Endothelial cell (in vitro differentiated cells): Measurements from ENCODE around the gene NFIB. TPM values are rescaled to one million over a fixed set of nuclear protein-coding genes. Genes with fewer than 3 reads are reported as not detected.

Experiments used
- DNase-seq: peaks from one replicate; pipeline ENCODE4 v3.0.0; 2021; ENCODE audit warnings: low spot score
- H3K27ac Mint-ChIP-seq: one replicate; pipeline ENCODE4 v1.8.0; 2021; ENCODE audit warnings: mixed read lengths, inconsistent platforms; ENCODE audit not compliant: unreplicated experiment
- H3K27me3 Mint-ChIP-seq: one replicate; pipeline ENCODE4 v1.8.0; 2021; ENCODE audit warnings: mild to moderate bottlenecking, moderate library complexity, mixed read lengths, inconsistent platforms; ENCODE audit not compliant: unreplicated experiment
- H3K36me3 Mint-ChIP-seq: one replicate; pipeline ENCODE4 v1.8.0; 2021; ENCODE audit warnings: mild to moderate bottlenecking, low read depth, mixed read lengths, inconsistent platforms; ENCODE audit not compliant: unreplicated experiment
- H3K4me1 Mint-ChIP-seq: one replicate; pipeline ENCODE4 v1.8.0; 2021; ENCODE audit warnings: mild to moderate bottlenecking, mixed read lengths, inconsistent platforms; ENCODE audit not compliant: unreplicated experiment
- H3K4me3 Mint-ChIP-seq: one replicate; pipeline ENCODE4 v1.8.0; 2021; ENCODE audit warnings: mild to moderate bottlenecking, mixed read lengths, inconsistent platforms; ENCODE audit not compliant: unreplicated experiment
- H3K9me3 Mint-ChIP-seq: one replicate; pipeline ENCODE4 v1.8.0; 2021; ENCODE audit warnings: mixed read lengths, inconsistent platforms; ENCODE audit not compliant: unreplicated experiment
- total RNA-seq: library from RNA; stranded (reverse); fragmentation: NEBNext Ultra II Directional; extraction: Animal tissue kit (Norgen Biotek cat#: 25700); gene quantifications from one replicate; pipeline ENCODE4 v1.2.1, GENCODE V29; 2021; ENCODE audit not compliant: unreplicated experiment
- TF ChIP-seq, protein P1 (sequence below): fragments of 200-600 bp; sonication (generic); IDR thresholded peaks from one replicate; pipeline ENCODE4 v1.5.0; 2021; ENCODE audit warnings: antibody characterized with exemption; ENCODE audit not compliant: unreplicated experiment

Gene NFIB
- total RNA-seq, 1 donor from 2014 or later = 120 TPM

DNA sequence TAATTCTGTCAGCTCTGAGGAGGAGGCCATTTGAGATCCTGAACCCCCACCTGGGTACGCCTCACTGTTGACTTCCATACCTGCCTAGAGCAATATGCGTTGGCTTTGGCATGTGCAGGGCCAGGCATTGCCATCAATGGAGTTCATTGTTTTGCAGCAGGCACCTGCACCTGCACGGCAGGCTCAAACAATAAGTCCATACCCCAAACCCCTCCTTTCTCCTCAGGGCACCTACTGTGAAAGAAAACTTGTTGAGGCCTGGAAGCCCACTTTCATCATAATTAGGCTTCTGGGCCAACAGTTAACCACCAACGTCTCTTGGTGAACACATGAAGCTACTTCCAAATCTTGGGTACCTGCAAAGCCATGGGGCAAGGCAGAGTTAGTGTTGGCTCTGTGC, 238.7 kb downstream of the NFIB start:
- TF ChIP-seq, protein P1, sequence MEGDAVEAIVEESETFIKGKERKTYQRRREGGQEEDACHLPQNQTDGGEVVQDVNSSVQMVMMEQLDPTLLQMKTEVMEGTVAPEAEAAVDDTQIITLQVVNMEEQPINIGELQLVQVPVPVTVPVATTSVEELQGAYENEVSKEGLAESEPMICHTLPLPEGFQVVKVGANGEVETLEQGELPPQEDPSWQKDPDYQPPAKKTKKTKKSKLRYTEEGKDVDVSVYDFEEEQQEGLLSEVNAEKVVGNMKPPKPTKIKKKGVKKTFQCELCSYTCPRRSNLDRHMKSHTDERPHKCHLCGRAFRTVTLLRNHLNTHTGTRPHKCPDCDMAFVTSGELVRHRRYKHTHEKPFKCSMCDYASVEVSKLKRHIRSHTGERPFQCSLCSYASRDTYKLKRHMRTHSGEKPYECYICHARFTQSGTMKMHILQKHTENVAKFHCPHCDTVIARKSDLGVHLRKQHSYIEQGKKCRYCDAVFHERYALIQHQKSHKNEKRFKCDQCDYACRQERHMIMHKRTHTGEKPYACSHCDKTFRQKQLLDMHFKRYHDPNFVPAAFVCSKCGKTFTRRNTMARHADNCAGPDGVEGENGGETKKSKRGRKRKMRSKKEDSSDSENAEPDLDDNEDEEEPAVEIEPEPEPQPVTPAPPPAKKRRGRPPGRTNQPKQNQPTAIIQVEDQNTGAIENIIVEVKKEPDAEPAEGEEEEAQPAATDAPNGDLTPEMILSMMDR = no peak

DNA sequence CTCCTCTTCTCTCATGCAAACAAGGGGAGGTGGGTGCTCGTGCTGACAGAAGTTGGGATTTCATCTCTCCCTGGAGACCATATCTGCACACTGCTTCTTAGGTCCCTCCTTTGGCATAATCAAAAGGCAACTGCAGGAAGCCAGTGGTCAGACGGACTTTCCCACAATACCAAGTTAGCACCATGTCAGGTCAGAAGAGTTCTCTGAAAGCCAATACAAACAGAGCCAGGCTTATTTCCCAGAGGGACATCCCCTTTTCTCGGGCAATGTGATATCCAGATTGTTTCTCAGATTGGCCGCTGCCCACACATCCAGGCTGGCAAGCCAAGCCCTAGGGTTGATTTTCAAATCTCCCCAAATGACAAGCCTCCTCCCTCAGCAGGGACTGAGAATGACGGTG, 241.1 kb downstream of the NFIB start:
- H3K4me1 Mint-ChIP-seq = peaks cover 6% of the 10 kb centered on the region

More for the DNA sequence above, 238.7 kb downstream of the NFIB start:
- no peak overlapping the region for H3K27ac Mint-ChIP-seq
- no peaks in the 10 kb centered on the region for H3K36me3 Mint-ChIP-seq
- peaks cover 18% of the 10 kb centered on the region for H3K4me1 Mint-ChIP-seq
- no peak overlapping the region for H3K4me3 Mint-ChIP-seq
- peaks cover 10% of the 10 kb centered on the region for H3K27me3 Mint-ChIP-seq
- DNase-seq = no peak
- H3K9me3 Mint-ChIP-seq = no peaks in the 10 kb centered on the region

DNA sequence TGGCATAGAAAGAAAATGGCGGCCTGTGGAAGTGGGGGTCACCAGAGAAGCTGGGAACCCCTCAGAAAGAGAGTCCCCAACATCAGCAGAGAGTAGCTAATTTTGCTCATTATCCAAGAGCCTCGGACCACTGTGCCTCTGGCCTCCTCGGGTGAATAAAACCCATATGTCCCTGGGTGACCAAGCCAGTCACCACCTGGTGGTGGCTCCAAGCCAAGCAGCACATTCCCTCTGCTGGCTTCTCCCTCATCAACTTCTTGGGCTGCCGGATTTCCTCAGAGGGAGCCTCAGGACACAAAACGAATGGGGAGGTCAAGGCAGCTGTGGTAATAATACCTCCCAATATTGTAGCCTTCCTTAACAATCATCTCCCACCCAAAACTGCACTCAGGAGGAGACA, 242.5 kb downstream of the NFIB start:
- no peaks in the 10 kb centered on the region for H3K36me3 Mint-ChIP-seq
- no peak for DNase-seq
- no peaks in the 10 kb centered on the region for H3K9me3 Mint-ChIP-seq
- H3K27ac Mint-ChIP-seq = no peak overlapping the region
- peaks cover 10% of the 10 kb centered on the region for H3K27me3 Mint-ChIP-seq
- no peak overlapping the region for H3K4me3 Mint-ChIP-seq
- H3K4me1 Mint-ChIP-seq = peaks cover 6% of the 10 kb centered on the region
- TF ChIP-seq, protein P1 = no peak

More for the DNA sequence above, 241.1 kb downstream of the NFIB start:
- Mint-ChIP-seq H3K36me3 (no peaks in the 10 kb centered on the region), H3K27me3 (peaks cover 10% of the 10 kb centered on the region), H3K4me3 (no peak overlapping the region), H3K9me3 (no peaks in the 10 kb centered on the region), H3K27ac (no peak overlapping the region)
- DNase-seq = no peak
- TF ChIP-seq, protein P1 = no peak

DNA sequence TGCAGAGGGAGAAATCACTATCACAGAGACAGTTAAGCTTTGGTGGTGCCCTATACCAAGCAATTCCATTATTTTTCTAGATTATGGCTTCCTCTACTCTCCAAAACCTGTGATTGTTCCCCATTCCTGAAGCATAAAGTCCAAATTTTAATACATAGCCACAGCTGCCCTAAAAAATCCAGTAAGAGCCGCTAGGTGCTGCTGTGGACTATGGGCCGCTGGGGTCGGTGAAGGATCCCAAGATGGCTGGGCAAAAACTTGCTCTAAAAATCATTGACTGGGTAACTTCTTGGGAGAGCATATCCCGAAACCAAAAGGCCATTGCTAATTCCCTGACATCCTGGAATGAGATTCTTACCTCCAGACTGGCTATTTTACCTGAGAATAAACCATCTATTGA, 245.3 kb downstream of the NFIB start:
- DNase-seq = no peak
- Mint-ChIP-seq H3K9me3 (no peaks in the 10 kb centered on the region), H3K36me3 (no peaks in the 10 kb centered on the region), H3K27me3 (peaks cover 1% of the 10 kb centered on the region), H3K4me3 (no peak overlapping the region), H3K4me1 (peaks cover 6% of the 10 kb centered on the region), H3K27ac (no peak overlapping the region)
- TF ChIP-seq, protein P1 = no peak

DNA sequence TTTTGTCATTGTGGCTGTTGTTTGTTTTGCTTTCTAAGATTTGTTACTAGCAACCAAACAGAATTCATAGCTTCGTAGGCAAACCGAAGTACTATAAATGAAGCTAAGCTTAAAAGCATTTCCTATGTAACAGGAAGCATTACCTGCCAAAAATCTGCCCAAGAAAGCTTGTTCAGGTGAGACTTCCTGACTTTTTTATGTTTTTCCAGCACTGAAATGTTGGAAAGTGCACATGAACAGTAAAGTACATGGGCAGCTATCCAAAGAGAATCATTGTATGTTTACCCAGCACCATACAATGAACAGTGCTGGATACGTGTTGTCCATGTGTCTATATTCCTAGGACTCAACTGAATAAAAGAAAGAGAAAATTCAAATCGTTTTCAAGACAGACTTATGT, 247.1 kb downstream of the NFIB start:
- no peak for DNase-seq
- Mint-ChIP-seq H3K27me3 (peaks cover 1% of the 10 kb centered on the region), H3K4me3 (no peak overlapping the region), H3K36me3 (no peaks in the 10 kb centered on the region), H3K9me3 (no peaks in the 10 kb centered on the region), H3K27ac (no peak overlapping the region), H3K4me1 (peaks cover under 1% of the 10 kb centered on the region)
- TF ChIP-seq, protein P1 = no peak
